Measurements from ENCODE around the gene ASXL1. TPM values are rescaled to one million over a fixed set of nuclear protein-coding genes. Genes with fewer than 3 reads are reported as not detected.

The ASXL1 gene
- total RNA-seq, 1 experiment from 2014 or later, result 52.2 TPM

GRCh38 chr20:32441638-32442037, 83.5 kb downstream of the ASXL1 start (continued):
- TF ChIP-seq, protein P1, sequence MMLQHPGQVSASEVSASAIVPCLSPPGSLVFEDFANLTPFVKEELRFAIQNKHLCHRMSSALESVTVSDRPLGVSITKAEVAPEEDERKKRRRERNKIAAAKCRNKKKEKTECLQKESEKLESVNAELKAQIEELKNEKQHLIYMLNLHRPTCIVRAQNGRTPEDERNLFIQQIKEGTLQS (IDR thresholded peaks at IDR 0.05), result no peak
- TF ChIP-seq CBX3 (IDR thresholded peaks at IDR 0.05; ENCODE audit: low read depth) (no peak), JUND (IDR thresholded peaks at IDR 0.05) (no peak), SIN3A (IDR thresholded peaks at IDR 0.05; ENCODE audit: low read depth) (no peak), REST (IDR thresholded peaks at IDR 0.05; ENCODE audit: low read depth) (no peak), POLR2AphosphoS5 (IDR thresholded peaks at IDR 0.05; ENCODE audit: low read depth, low read length) (no peak), ZNF274 (IDR thresholded peaks at IDR 0.05; ENCODE audit: low read depth, low read length) (no peak)

DNA sequence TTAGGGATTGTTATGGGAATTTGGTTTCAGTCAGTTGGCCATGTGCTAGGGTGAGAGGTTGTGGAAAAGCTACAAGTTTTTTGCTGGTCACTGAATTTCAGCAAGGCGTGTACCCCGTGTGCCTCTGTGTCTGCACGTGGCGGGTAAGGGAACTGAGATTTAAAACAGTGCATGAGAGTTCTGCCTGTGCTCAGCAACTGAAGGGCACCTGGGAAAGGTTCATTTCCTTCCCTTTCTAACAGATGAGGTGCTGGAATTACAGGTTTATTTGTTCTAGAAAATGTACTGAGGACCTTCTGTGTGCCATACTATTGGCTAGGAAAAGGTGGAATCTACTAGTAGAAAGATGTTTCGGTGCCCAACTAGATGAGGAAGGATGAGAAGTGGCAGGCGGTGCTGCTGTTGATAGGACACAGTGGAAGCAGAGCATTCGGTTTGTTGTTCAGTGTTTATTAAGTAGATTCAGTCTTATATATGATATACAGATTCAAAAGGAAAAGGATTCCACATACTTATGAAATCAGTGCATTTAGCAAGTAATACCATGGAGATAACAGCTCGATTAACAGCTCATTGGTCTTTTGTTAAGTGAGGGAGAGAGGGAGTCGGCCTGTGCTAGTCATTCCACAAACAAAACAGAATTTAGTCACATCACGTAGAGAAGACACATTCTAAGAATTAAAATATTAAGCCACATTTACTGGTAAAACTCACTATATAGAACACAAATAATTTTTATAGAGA, 84.7 kb downstream of the ASXL1 start:
- ChIA-PET RAD21 (ENCODE audit: low non-redundant PET in 1 of 2, low total read pairs in 2 of 2, uncharacterized antibody in 2 of 2, unreplicated experiment in 2 of 2) (no interaction called here), POLR2A (no interaction called here), CTCF (no interaction called here)
- H3K27me3 ChIP-seq (ENCODE audit: insufficient read depth, low read length), result no peaks in the 10 kb centered on the region
- H3K9me3 ChIP-seq (ENCODE audit: control insufficient read depth in 1 of 2, insufficient read depth in 1 of 2, low read depth in 1 of 2, low read length in 2 of 2), result no peaks in the 10 kb centered on the region
- H3K9ac ChIP-seq (ENCODE audit: low read length), result no peak overlapping the region
- intact Hi-C loops (cut with micrococcal nuclease), result no loop called here
- H3K36me3 ChIP-seq (ENCODE audit: control insufficient read depth in 1 of 2, insufficient read depth in 2 of 2, low read length in 2 of 2), result peaks cover 6 to 13% of the 10 kb centered on the region in 2 experiments; a peak in 3 of 4 replicates
- ATAC-seq (no peak), DNase-seq (ENCODE audit: low read depth, low spot score) (no peak)
- H2AFZ ChIP-seq (ENCODE audit: low read depth, low read length, poor library complexity, severe bottlenecking), result no peak overlapping the region
- no peak overlapping the region for H3K4me3 ChIP-seq (replicated peaks in 1 of 2; ENCODE audit: low read depth in 1 of 2, low read length in 2 of 2)
- H3K4me2 ChIP-seq (ENCODE audit: low read length), result no peak overlapping the region
- H3K79me2 ChIP-seq (ENCODE audit: insufficient read depth, low read length), result no peaks in the 10 kb centered on the region
- H3K9me2 ChIP-seq (ENCODE audit: insufficient read depth), result no peaks in the 10 kb centered on the region
- no peak overlapping the region for H3K27ac ChIP-seq (ENCODE audit: low read depth, low read length)
- BruUV-seq (replicated peaks), result no TSS peak
- no peaks in the 10 kb centered on the region for H4K20me1 ChIP-seq (ENCODE audit: insufficient read depth)
- no peaks in the 10 kb centered on the region for H3K4me1 ChIP-seq (ENCODE audit: control insufficient read depth in 1 of 2, insufficient read depth in 2 of 2, low read length in 2 of 2)
- TF ChIP-seq REST (IDR thresholded peaks at IDR 0.05; ENCODE audit: low read depth), result no peak
- no peak for TF ChIP-seq SP1 (IDR thresholded peaks at IDR 0.05; ENCODE audit: low read depth)
- TF ChIP-seq TCF7L2 (IDR thresholded peaks at IDR 0.05; ENCODE audit: borderline replicate concordance, extremely low read depth, insufficient read depth, insufficient read length), result no peak
- no peak for TF ChIP-seq ZFX (IDR thresholded peaks at IDR 0.05)
- TF ChIP-seq SIN3A (IDR thresholded peaks at IDR 0.05; ENCODE audit: low read depth), result no peak
- no peak for TF ChIP-seq JUND (IDR thresholded peaks at IDR 0.05)
- no peak for TF ChIP-seq YY1 (IDR thresholded peaks at IDR 0.05; ENCODE audit: extremely low read depth, insufficient replicate concordance, low read depth, low read length)
- no peak for TF ChIP-seq ZNF274 (IDR thresholded peaks at IDR 0.05; ENCODE audit: low read depth, low read length)
- no peak for TF ChIP-seq CEBPB (IDR thresholded peaks at IDR 0.05; ENCODE audit: low read depth)
- no peak for TF ChIP-seq POLR2AphosphoS5 (IDR thresholded peaks at IDR 0.05; ENCODE audit: low read depth, low read length)
- TF ChIP-seq, protein P1 (IDR thresholded peaks at IDR 0.05), result no peak
- TF ChIP-seq, protein P2, sequence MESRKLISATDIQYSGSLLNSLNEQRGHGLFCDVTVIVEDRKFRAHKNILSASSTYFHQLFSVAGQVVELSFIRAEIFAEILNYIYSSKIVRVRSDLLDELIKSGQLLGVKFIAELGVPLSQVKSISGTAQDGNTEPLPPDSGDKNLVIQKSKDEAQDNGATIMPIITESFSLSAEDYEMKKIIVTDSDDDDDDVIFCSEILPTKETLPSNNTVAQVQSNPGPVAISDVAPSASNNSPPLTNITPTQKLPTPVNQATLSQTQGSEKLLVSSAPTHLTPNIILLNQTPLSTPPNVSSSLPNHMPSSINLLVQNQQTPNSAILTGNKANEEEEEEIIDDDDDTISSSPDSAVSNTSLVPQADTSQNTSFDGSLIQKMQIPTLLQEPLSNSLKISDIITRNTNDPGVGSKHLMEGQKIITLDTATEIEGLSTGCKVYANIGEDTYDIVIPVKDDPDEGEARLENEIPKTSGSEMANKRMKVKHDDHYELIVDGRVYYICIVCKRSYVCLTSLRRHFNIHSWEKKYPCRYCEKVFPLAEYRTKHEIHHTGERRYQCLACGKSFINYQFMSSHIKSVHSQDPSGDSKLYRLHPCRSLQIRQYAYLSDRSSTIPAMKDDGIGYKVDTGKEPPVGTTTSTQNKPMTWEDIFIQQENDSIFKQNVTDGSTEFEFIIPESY (IDR thresholded peaks at IDR 0.05; ENCODE audit: extremely low read depth, insufficient replicate concordance, low read length), result no peak
